Activated naive CD4-positive, alpha-beta T cell treated with anti-CD3 and anti-CD28 coated beads for 36 hours (primary cell): ENCODE results near the gene MDP1. TPM values are rescaled to one million over a fixed set of nuclear protein-coding genes. Genes with fewer than 3 reads are reported as not detected.

Experiments used
- CTCF ChIA-PET: fragments of 350-600 bp; sonication (Branson Sonifier 250); formaldehyde crosslinking; loops from one replicate; lab custom pipeline; 2021; ENCODE audit warnings: antibody characterized with exemption; lab: Charles Lee
- DNase-seq: peaks from one replicate; pipeline ENCODE4 v3.0.0-alpha.2; 2020
- H3K27ac Mint-ChIP-seq: one replicate; pipeline ENCODE4 v1.8.0; 2021; ENCODE audit warnings: mild to moderate bottlenecking, mixed read lengths
- H3K27me3 Mint-ChIP-seq: one replicate; pipeline ENCODE4 v1.8.0; 2021; ENCODE audit warnings: low read depth, mixed read lengths
- H3K36me3 Mint-ChIP-seq: one replicate; pipeline ENCODE4 v1.8.0; 2021; ENCODE audit warnings: low read depth, mixed read lengths
- H3K4me1 Mint-ChIP-seq: one replicate; pipeline ENCODE4 v1.8.0; 2021; ENCODE audit warnings: low read depth, mixed read lengths
- H3K4me3 Mint-ChIP-seq: one replicate; pipeline ENCODE4 v1.8.0; 2021; ENCODE audit warnings: mild to moderate bottlenecking, moderate library complexity, mixed read lengths
- H3K9me3 Mint-ChIP-seq: one replicate; pipeline ENCODE4 v1.8.0; 2021; ENCODE audit warnings: mixed read lengths
- intact Hi-C: fragments of 100-400 bp; cut with micrococcal nuclease; formaldehyde crosslinking; loops from one replicate; pipeline ENCODE4 v1.15.1; 2023
- total RNA-seq, 2 experiments: library from RNA; stranded (reverse); gene quantifications; one replicate each; pipeline ENCODE4 v1.2.3, GENCODE V29; 2021

MDP1 gene
- total RNA-seq, 2 experiments from 2014 or later = 10.2 to 13.6 TPM

DNA sequence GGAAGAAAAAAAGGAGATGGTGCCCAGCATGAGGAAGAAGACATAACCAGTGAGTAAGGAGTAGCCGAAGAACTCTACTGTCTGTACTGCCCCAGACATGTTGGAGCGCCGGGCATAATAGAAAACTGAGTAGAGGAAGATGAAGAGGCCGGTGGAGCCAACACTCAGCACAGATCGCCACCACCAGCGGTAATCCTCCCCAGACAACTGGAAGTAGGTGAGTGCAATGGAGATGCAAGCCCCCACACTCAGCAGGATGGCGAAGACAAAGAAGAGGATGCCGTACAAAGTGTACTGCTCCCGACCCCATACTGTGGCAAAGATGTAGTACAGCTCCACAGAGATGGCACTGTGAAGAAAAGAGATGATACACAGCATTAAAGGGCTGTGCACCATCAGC is 26.4 kb downstream of the MDP1 start:
- H3K9me3 Mint-ChIP-seq = no peaks in the 10 kb centered on the region
- H3K27me3 Mint-ChIP-seq = no peaks in the 10 kb centered on the region
- intact Hi-C loops = loop anchor here (2.0 kb wide), 1 partner anchor 253 kb away; the partner anchor contains the start of gene SDR39U1
- DNase-seq = no peak
- peaks cover 19% of the 10 kb centered on the region for H3K36me3 Mint-ChIP-seq
- H3K4me3 Mint-ChIP-seq = no peak overlapping the region
- CTCF ChIA-PET = interaction anchor here (0.7 to 1.9 kb wide), 3 partner anchors 29 to 201 kb away, joined by 3 to 13 read pairs (median 3); partner anchors contain the start of genes DHRS4L2, IRF9 and LTB4R
- peak overlapping the region; percentile 78 for H3K27ac Mint-ChIP-seq
- H3K4me1 Mint-ChIP-seq = peaks cover 52% of the 10 kb centered on the region

- no peak for DNase-seq
- H3K9me3 Mint-ChIP-seq = no peaks in the 10 kb centered on the region
- peaks cover 19% of the 10 kb centered on the region for H3K36me3 Mint-ChIP-seq
- peak overlapping the region; percentile 78 for H3K27ac Mint-ChIP-seq
- CTCF ChIA-PET = interaction anchor here (0.7 to 1.9 kb wide), 4 partner anchors 28 to 201 kb away, joined by 3 to 13 read pairs (median 4); partner anchors contain the start of genes DHRS4L2, IRF9, LTB4R and RNF31
- H3K27me3 Mint-ChIP-seq = no peaks in the 10 kb centered on the region
- peaks cover 48% of the 10 kb centered on the region for H3K4me1 Mint-ChIP-seq
- intact Hi-C loops = loop anchor here (2.0 kb wide), 1 partner anchor 254 kb away; the partner anchor contains the start of gene SDR39U1
- H3K4me3 Mint-ChIP-seq = peak overlapping the region; percentile 85
These were observed 26.8 kb downstream of the MDP1 start for GRCh38 chr14:24189059-24189375.

DNA sequence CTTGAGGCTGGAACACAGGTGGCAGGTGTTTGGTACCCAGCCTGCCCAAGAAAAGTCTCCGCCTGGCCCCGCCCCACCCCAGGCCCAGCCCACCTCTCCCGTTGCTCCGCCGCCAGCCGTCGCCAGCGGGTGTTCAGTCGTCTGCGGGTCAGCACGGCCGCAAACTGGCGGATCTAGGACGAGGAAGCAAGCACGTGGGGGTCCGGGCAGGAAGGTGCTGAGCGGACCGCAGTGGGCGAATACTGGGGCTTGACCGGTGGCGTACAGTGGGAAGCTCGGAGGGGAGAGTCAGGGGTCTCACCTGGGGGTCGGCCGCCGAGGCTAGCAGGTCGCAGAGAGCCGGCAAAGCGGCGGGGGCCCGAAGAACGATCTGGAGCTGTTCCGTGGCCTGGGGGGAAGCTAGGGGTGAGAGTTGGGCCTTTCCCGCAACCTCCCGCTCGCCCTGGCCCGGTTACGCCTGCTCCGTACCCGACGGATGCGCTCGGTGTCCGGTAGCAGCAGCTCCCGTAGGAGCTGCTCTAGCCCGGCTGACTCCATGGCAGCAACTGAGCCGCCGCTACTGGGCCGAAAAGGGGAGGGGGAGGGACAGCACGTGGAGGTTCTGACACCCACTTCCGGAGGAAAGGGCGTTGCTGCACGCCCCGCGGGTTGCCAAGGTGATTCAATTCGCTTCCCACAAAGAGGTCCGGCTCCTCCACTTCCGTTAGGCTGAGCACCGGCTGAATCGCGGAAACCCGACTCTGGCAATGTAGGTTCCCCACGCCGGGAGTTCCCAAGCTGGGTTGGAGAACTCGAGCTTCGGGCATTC is 27.4 kb downstream of the MDP1 start, which contains the start of gene IPO4:
TSS of gene IPO4 (minus strand) at position 566 of the 808 bp plus-strand sequence. CDS start at position 537, 29 bp downstream.
- CTCF ChIA-PET = interaction anchor here (0.6 to 1.9 kb wide), 7 partner anchors 28 to 200 kb away, joined by 3 to 13 read pairs (median 3); partner anchors contain the start of genes DHRS4L2, IRF9, LTB4R and RNF31
- peak; percentile 97 for DNase-seq
- H3K4me1 Mint-ChIP-seq = peaks cover 46% of the 10 kb centered on the region
- H3K27ac Mint-ChIP-seq = peak within 1 kb of the TSS; percentile 78
- no peaks in the 10 kb centered on the region for H3K27me3 Mint-ChIP-seq
- intact Hi-C loops = loop anchor here (1.0 to 2.0 kb wide), 9 partner anchors 16 to 254 kb away; partner anchors contain the start of genes CHMP4A, DCAF11, DHRS1 and GMPR2
- peaks cover 21% of the 10 kb centered on the region for H3K36me3 Mint-ChIP-seq
- H3K4me3 Mint-ChIP-seq = peak within 1 kb of the TSS; percentile 85
- H3K9me3 Mint-ChIP-seq = no peaks in the 10 kb centered on the region

GRCh38 chr14:24187539-24187915 is 28.3 kb downstream of the MDP1 start:
- Mint-ChIP-seq H3K4me1 (peaks cover 40% of the 10 kb centered on the region), H3K27ac (no peak overlapping the region), H3K4me3 (peak overlapping the region; percentile 85), H3K9me3 (no peaks in the 10 kb centered on the region), H3K27me3 (no peaks in the 10 kb centered on the region), H3K36me3 (peaks cover 19% of the 10 kb centered on the region)
- intact Hi-C loops = no loop called here
- CTCF ChIA-PET = interaction anchor here (1.4 to 2.8 kb wide), 5 partner anchors 26 to 123 kb away, joined by 4 to 9 read pairs (median 5); partner anchors contain the start of genes CHMP4A, IRF9, LTB4R2 and RNF31
- no peak for DNase-seq

DNA sequence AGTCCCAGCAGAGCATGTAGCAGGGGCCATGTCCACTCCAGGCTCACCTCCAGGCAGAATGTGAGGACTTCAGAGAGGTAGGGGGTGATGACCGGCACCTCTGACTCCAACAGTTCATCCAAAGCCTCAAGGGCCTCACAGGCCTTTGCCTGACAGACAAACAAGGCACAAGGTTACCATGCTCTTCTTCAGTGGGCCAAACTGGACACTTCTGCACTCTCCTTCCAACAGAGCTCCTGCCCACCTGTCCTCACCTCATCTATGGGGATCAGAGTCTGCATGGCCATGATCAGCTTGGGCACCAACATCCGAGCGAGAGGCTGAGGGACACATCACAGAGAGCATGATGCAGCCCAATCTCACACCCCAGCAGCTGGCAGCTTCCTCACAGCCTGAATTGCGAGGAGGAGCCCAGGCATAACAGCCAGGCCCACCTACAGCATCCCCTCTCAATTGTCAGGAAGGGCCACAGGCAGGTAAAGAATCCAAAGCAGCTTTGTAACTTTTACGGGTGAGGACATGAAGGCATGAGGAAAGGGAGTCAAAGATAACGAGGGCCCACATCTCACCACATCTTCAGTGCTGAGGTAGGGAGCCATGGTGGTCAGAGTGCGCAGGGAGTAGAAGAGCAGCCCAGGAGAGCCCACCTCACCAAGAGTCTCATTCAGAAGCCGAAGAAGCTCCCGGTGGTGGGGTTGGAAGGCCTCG is 28.9 kb downstream of the MDP1 start:
- DNase-seq = no peak
- intact Hi-C loops = no loop called here
- Mint-ChIP-seq H3K36me3 (peaks cover 18% of the 10 kb centered on the region), H3K4me3 (peak overlapping the region; percentile 85), H3K27ac (no peak overlapping the region), H3K9me3 (no peaks in the 10 kb centered on the region), H3K4me1 (peaks cover 36% of the 10 kb centered on the region), H3K27me3 (no peaks in the 10 kb centered on the region)
- CTCF ChIA-PET = interaction anchor here (0.8 to 2.8 kb wide), 7 partner anchors 26 to 123 kb away, joined by 3 to 9 read pairs (median 5); partner anchors contain the start of genes CHMP4A, IRF9 and LTB4R2

- Mint-ChIP-seq H3K4me3 (no peak overlapping the region), H3K27me3 (no peaks in the 10 kb centered on the region), H3K36me3 (peaks cover 19% of the 10 kb centered on the region), H3K9me3 (no peaks in the 10 kb centered on the region), H3K4me1 (peaks cover 30% of the 10 kb centered on the region), H3K27ac (no peak overlapping the region)
- CTCF ChIA-PET = interaction anchor here (0.6 to 2.8 kb wide), 9 partner anchors 25 to 123 kb away, joined by 3 to 9 read pairs (median 4); partner anchors contain the start of gene IRF9
- DNase-seq = no peak
- intact Hi-C loops = no loop called here
These were observed 30.1 kb downstream of the MDP1 start for GRCh38 chr14:24185741-24186140.

DNA sequence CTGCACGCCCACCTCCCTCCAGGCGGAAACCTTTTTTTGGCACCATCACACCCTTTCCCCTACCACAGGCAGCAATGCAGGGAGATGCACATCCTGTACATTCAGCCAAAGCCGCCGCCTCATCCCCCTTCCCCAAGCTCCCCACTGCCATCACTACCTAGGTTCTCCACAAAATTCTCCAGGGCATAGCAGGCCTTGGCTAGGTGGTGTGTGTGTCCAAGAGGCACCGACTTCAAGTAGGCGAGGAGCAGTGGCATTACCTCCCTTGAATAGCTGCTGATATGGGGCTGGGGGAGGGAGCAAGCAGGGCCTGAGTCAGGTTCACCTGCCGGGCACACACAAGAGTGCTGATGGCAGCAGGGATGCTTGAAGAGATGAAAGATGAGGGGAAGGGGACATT is 30.8 kb downstream of the MDP1 start:
- Mint-ChIP-seq H3K4me3 (no peak overlapping the region), H3K4me1 (peaks cover 27% of the 10 kb centered on the region), H3K27ac (no peak overlapping the region), H3K9me3 (no peaks in the 10 kb centered on the region), H3K27me3 (no peaks in the 10 kb centered on the region), H3K36me3 (peaks cover 16% of the 10 kb centered on the region)
- CTCF ChIA-PET = interaction anchor here (0.6 to 2.8 kb wide), 5 partner anchors 24 to 112 kb away, joined by 3 to 9 read pairs (median 4); partner anchors contain the start of gene IRF9
- DNase-seq = no peak
- intact Hi-C loops = no loop called here

DNA sequence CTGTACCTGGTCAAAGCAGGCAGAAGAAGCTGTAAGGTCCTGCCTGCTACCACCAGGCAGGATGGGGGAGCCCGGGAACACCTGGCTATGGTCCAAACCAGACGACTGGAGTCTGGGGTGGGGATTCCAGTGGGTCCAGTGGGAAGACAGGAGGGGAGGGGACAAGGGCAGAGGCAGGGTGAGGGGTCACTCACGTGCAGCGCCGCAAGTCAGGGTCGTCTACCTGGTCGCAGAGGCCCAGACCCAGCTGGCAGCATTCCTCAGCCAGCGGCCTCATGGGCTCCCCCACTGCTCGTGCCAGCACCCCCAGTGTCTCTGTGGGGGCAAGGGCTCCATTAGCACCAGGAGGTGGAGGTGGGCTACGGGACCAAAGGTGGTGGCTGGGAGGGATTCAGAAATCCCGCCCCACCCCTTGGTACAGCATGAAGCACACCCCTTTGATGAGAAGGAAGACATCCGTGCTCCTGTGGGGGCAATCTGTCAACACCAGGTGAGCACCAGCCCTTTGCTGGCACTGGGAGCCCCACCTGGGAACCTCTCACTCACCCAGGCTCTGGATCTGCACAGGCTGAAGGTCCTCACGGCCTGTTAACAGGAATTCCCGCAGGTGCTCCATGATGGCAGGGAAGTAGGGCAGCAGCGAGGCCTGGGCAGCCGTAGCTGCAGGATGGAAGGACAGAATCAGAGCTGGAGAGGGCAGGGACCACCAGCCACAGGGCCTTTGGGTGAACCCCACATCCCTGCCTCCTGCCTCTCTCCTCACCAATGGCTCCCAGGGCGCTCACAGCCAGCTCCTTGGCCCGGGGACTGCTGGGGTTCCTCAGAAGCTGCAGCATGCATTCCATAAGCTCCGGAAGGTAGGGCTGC is 31.5 kb downstream of the MDP1 start:
- Mint-ChIP-seq H3K4me3 (no peak overlapping the region), H3K27ac (no peak overlapping the region), H3K4me1 (peaks cover 23% of the 10 kb centered on the region), H3K36me3 (peaks cover 19% of the 10 kb centered on the region), H3K9me3 (no peaks in the 10 kb centered on the region), H3K27me3 (no peaks in the 10 kb centered on the region)
- intact Hi-C loops = no loop called here
- no peak for DNase-seq
- CTCF ChIA-PET = interaction anchor here (1.6 to 2.8 kb wide), 2 partner anchors 23 to 39 kb away, joined by 4 to 9 read pairs; partner anchors contain the start of gene IRF9

- Mint-ChIP-seq H3K36me3 (peaks cover 19% of the 10 kb centered on the region), H3K27ac (no peak overlapping the region), H3K27me3 (no peaks in the 10 kb centered on the region), H3K4me3 (no peak overlapping the region), H3K4me1 (peaks cover 17% of the 10 kb centered on the region), H3K9me3 (no peaks in the 10 kb centered on the region)
- no peak for DNase-seq
- CTCF ChIA-PET = interaction anchor here (0.8 to 1.3 kb wide), 2 partner anchors 22 to 125 kb away, joined by 3 to 5 read pairs; partner anchors contain the start of genes CIDEB and IRF9
- intact Hi-C loops = no loop called here
These were observed 32.8 kb downstream of the MDP1 start for GRCh38 chr14:24183014-24183481.

- H3K27me3 Mint-ChIP-seq = no peaks in the 10 kb centered on the region
- intact Hi-C loops = no loop called here
- H3K36me3 Mint-ChIP-seq = peaks cover 21% of the 10 kb centered on the region
- H3K4me1 Mint-ChIP-seq = peaks cover 11% of the 10 kb centered on the region
- CTCF ChIA-PET = interaction anchor here (0.6 to 1.3 kb wide), 2 partner anchors 21 to 150 kb away, joined by 3 to 5 read pairs; partner anchors contain the start of gene IRF9
- H3K4me3 Mint-ChIP-seq = no peak overlapping the region
- no peaks in the 10 kb centered on the region for H3K9me3 Mint-ChIP-seq
- H3K27ac Mint-ChIP-seq = peak overlapping the region; percentile 30
- no peak for DNase-seq
These were observed 33.6 kb downstream of the MDP1 start for GRCh38 chr14:24182110-24182882.
